Activated CD8-positive, alpha-beta memory T cell treated with anti-CD3 and anti-CD28 coated beads, Interleukin-2, amount 10 ng/mL, durations not matched to agents 7 days and 5 days (primary cell): ENCODE data around the gene PROK1. TPM values are rescaled to one million over a fixed set of nuclear protein-coding genes. Genes with fewer than 3 reads are reported as not detected.

ENCODE experiments used
- ATAC-seq: fragments of 150-1000 bp; cut with Tn5 transposase; one replicate; pipeline ENCODE4 v1.10.0; 2021; ENCODE audit warnings: moderate library complexity
- CTCF ChIA-PET: fragments of 350-600 bp; sonication (Branson Sonifier 250); formaldehyde crosslinking; loops from one replicate; lab custom pipeline; 2021; ENCODE audit warnings: antibody characterized with exemption; lab: Charles Lee
- DNase-seq: peaks from one replicate; pipeline ENCODE4 v3.0.0-alpha.2; 2020
- H3K27ac Mint-ChIP-seq: one replicate; pipeline ENCODE4 v1.8.0; 2021; ENCODE audit warnings: mild to moderate bottlenecking, mixed read lengths
- H3K27me3 Mint-ChIP-seq: one replicate; pipeline ENCODE4 v1.8.0; 2021; ENCODE audit warnings: mixed read lengths
- H3K36me3 Mint-ChIP-seq: one replicate; pipeline ENCODE4 v1.8.0; 2021; ENCODE audit warnings: mild to moderate bottlenecking, mixed read lengths
- H3K4me1 Mint-ChIP-seq: one replicate; pipeline ENCODE4 v1.8.0; 2021; ENCODE audit warnings: mixed read lengths
- H3K4me3 Mint-ChIP-seq: one replicate; pipeline ENCODE4 v1.8.0; 2021; ENCODE audit warnings: mild to moderate bottlenecking, moderate library complexity, mixed read lengths
- H3K9me3 Mint-ChIP-seq: one replicate; pipeline ENCODE4 v1.8.0; 2022; ENCODE audit warnings: low read depth, mixed read lengths
- total RNA-seq, 2 experiments: library from RNA; stranded (reverse); gene quantifications; one replicate each; pipeline ENCODE4 v1.2.3, GENCODE V29; 2021

The PROK1 gene
- total RNA-seq, 2 experiments from 2014 or later = not detected

GRCh38 chr1:110498270-110498669, 47.3 kb downstream of the PROK1 start:
- CTCF ChIA-PET = interaction anchor here (1.0 to 3.1 kb wide), 7 partner anchors 38 to 322 kb away, joined by 3 to 14 read pairs (median 6); no protein-coding TSS in a partner anchor
- ATAC-seq = no peak
- no peak overlapping the region for H3K27ac Mint-ChIP-seq

DNA sequence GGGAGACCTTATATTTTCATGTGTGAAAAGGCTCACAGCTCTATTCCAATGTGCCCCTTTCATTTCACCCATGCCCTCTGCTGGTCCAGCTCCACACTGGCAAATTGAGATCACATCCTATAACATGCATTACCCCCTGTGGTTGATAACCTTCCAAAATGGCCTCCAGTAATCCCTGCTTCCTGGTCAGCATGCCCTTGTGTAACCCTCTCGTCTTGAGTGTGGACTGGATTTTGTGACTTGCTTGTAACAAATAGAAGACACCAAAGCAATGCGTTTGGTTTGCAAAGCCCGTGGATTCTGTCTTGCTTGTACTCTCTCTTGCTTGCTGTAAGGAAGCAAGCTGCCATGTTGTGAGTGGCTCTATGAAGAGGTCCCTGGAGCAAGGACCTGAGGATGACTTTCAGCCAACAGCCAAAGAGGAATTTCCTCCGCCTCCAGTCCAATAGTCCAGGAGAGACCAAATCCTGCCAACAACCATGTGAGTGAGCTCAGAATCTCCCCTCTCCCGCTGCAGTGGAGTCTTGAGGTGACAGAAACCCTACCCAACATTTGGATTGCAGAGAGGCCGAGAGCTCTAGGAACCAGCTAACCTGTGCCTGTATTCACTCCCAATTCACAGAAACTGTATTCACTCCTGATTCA, 50.7 kb downstream of the PROK1 start:
- peaks cover 6% of the 10 kb centered on the region for H3K4me1 Mint-ChIP-seq
- H3K27me3 Mint-ChIP-seq = peaks cover 17% of the 10 kb centered on the region
- DNase-seq (no peak), ATAC-seq (no peak)
- no peak overlapping the region for H3K27ac Mint-ChIP-seq
- H3K36me3 Mint-ChIP-seq = no peaks in the 10 kb centered on the region
- no peak overlapping the region for H3K4me3 Mint-ChIP-seq
- CTCF ChIA-PET = interaction anchor here (0.6 kb wide), 1 partner anchor 305 kb away, joined by 3 read pairs; no protein-coding TSS in a partner anchor
- H3K9me3 Mint-ChIP-seq = no peaks in the 10 kb centered on the region

More at GRCh38 chr1:110498270-110498669, 47.3 kb downstream of the PROK1 start:
- Mint-ChIP-seq H3K4me1 (peaks cover 6% of the 10 kb centered on the region), H3K27me3 (peaks cover 11% of the 10 kb centered on the region), H3K36me3 (no peaks in the 10 kb centered on the region), H3K9me3 (no peaks in the 10 kb centered on the region), H3K4me3 (no peak overlapping the region)
- DNase-seq = no peak

GRCh38 chr1:110502402-110503151, 51.6 kb downstream of the PROK1 start:
- no peaks in the 10 kb centered on the region for H3K36me3 Mint-ChIP-seq
- peaks cover 27% of the 10 kb centered on the region for H3K27me3 Mint-ChIP-seq
- H3K9me3 Mint-ChIP-seq = no peaks in the 10 kb centered on the region
- no peak for ATAC-seq
- H3K27ac Mint-ChIP-seq = no peak overlapping the region
- H3K4me3 Mint-ChIP-seq = no peak overlapping the region
- peaks cover 6% of the 10 kb centered on the region for H3K4me1 Mint-ChIP-seq
- CTCF ChIA-PET = interaction anchor here (1.1 kb wide), 1 partner anchor 42 kb away, joined by 3 read pairs; no protein-coding TSS in a partner anchor
- no peak for DNase-seq

GRCh38 chr1:110503471-110503870, 52.5 kb downstream of the PROK1 start:
- Mint-ChIP-seq H3K4me1 (peaks cover 6% of the 10 kb centered on the region), H3K9me3 (no peaks in the 10 kb centered on the region), H3K27me3 (peaks cover 33% of the 10 kb centered on the region), H3K27ac (no peak overlapping the region), H3K36me3 (no peaks in the 10 kb centered on the region), H3K4me3 (no peak overlapping the region)
- no peak for ATAC-seq
- DNase-seq = no peak
- CTCF ChIA-PET = interaction anchor here (1.1 kb wide), 1 partner anchor 43 kb away, joined by 3 read pairs; no protein-coding TSS in a partner anchor

- peaks cover 6% of the 10 kb centered on the region for H3K4me1 Mint-ChIP-seq
- DNase-seq (no peak), ATAC-seq (no peak)
- no peaks in the 10 kb centered on the region for H3K9me3 Mint-ChIP-seq
- no peak overlapping the region for H3K4me3 Mint-ChIP-seq
- H3K27me3 Mint-ChIP-seq = peaks cover 36% of the 10 kb centered on the region
- H3K27ac Mint-ChIP-seq = no peak overlapping the region
- H3K36me3 Mint-ChIP-seq = no peaks in the 10 kb centered on the region
- CTCF ChIA-PET = interaction anchor here (1.3 kb wide), 1 partner anchor 297 kb away, joined by 3 read pairs; no protein-coding TSS in a partner anchor
Observed at GRCh38 chr1:110504226-110504625, 53.3 kb downstream of the PROK1 start.

GRCh38 chr1:110505596-110505995, 54.6 kb downstream of the PROK1 start:
- Mint-ChIP-seq H3K4me3 (no peak overlapping the region), H3K27me3 (peaks cover 36% of the 10 kb centered on the region), H3K27ac (no peak overlapping the region), H3K4me1 (no peaks in the 10 kb centered on the region), H3K36me3 (no peaks in the 10 kb centered on the region), H3K9me3 (no peaks in the 10 kb centered on the region)
- DNase-seq = no peak
- CTCF ChIA-PET = interaction anchor here (1.1 kb wide), 1 partner anchor 10 kb away, joined by 3 read pairs; no protein-coding TSS in a partner anchor
- no peak for ATAC-seq

GRCh38 chr1:110506541-110506940, 55.6 kb downstream of the PROK1 start:
- DNase-seq = no peak
- CTCF ChIA-PET = interaction anchor here (1.1 kb wide), 1 partner anchor 11 kb away, joined by 3 read pairs; no protein-coding TSS in a partner anchor
- H3K27me3 Mint-ChIP-seq = peaks cover 36% of the 10 kb centered on the region
- no peaks in the 10 kb centered on the region for H3K4me1 Mint-ChIP-seq
- no peaks in the 10 kb centered on the region for H3K9me3 Mint-ChIP-seq
- no peak for ATAC-seq
- no peak overlapping the region for H3K27ac Mint-ChIP-seq
- H3K36me3 Mint-ChIP-seq = no peaks in the 10 kb centered on the region
- no peak overlapping the region for H3K4me3 Mint-ChIP-seq

Other genes with a start within 250 kb of the PROK1 start
- gene KCNC4, start 240.8 kb upstream of the PROK1 start, total RNA-seq = 1 to 10 TPM; 4.8 to 9.6 TPM
- gene RBM15, start 111.8 kb upstream of the PROK1 start, total RNA-seq = 100 to 1,000 TPM in 1 of 2 experiments, 10 to 100 TPM in 1; 76.5 to 122 TPM
- gene SLC16A4, start 60.1 kb upstream of the PROK1 start, total RNA-seq = under 1 TPM; 0.14 to 0.23 TPM
- 100 to 1,000 TPM; 109 to 130 TPM for gene LAMTOR5, start 43.5 kb upstream of the PROK1 start, total RNA-seq
- not detected for gene KCNA10, start 68.0 kb downstream of the PROK1 start, total RNA-seq
- 1 to 10 TPM; 2.4 to 3.7 TPM for gene KCNA2, start 155.2 kb downstream of the PROK1 start, total RNA-seq
- 10 to 100 TPM; 59.8 to 95.2 TPM for gene KCNA3, start 223.8 kb downstream of the PROK1 start, total RNA-seq